HUES48 (cell line): ENCODE results near the gene PLXNA1.

ENCODE experiments used
- H3K27ac ChIP-seq: one replicate; pipeline ENCODE4 v1.7.0; 2013; ENCODE audit warnings: low read depth, low read length, inconsistent platforms
- H3K27me3 ChIP-seq: 2 replicates; pipeline ENCODE4 v1.6.1; 2013; ENCODE audit warnings: mild to moderate bottlenecking, low read length; ENCODE audit not compliant: control insufficient read depth, insufficient read depth
- H3K36me3 ChIP-seq: 2 replicates; pipeline ENCODE4 v1.6.1; 2013; ENCODE audit warnings: low read length; ENCODE audit not compliant: control insufficient read depth, insufficient read depth
- H3K4me1 ChIP-seq: 2 replicates; pipeline ENCODE4 v1.6.1; 2013; ENCODE audit warnings: mild to moderate bottlenecking, low read length; ENCODE audit not compliant: control insufficient read depth, insufficient read depth
- H3K4me3 ChIP-seq: 2 replicates; pipeline ENCODE4 v1.5.1; 2013; ENCODE audit warnings: mild to moderate bottlenecking, low read depth, low read length
- H3K9ac ChIP-seq: 2 replicates; pipeline ENCODE4 v1.6.1; 2013; ENCODE audit warnings: mild to moderate bottlenecking, low read depth, low read length, moderate library complexity
- H3K9me3 ChIP-seq: 2 replicates; pipeline ENCODE4 v1.6.1; 2013; ENCODE audit warnings: low read length; ENCODE audit not compliant: control insufficient read depth, insufficient read depth

Gene PLXNA1

DNA sequence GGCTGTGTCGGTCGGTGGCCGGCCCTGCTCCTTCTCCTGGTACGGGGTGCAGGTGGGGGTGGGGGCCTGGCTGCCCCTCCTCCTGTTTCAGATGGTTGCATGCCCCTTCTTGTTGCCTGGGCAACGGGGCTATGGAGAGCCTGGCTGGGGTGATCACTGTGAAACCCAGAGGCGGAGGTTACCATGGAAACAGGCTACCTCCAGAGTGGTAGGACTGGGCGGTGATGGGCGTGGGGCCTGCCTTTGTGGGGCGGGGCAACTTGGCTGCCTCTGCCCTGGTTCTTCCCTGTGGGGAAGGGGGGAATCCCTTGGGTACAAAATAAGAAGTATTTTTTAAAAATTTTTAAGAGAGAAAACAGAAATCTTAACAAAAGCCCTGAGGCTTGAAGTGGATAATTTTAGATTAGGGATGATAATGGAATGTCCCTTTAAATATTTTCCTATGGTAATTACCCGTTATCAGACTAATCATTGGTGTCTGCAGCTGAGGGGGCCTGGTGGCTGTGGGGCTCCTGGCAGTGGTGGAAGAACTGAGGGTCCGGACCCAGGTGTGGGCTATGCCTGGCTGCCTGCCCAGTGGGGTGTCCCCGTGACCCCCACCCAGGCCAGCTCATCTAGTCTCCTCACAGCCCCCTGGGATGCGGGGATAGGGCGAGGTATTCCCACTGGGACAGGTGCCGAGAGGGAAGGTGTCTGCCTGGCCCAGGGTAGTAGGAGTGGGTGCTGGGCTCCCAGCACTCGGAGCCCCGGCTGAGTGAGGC is 32.5 kb downstream of the PLXNA1 start:
- H3K9me3 ChIP-seq: no peaks in the 10 kb centered on the region
- no peak overlapping the region for H3K9ac ChIP-seq
- no peaks in the 10 kb centered on the region for H3K4me1 ChIP-seq
- no peaks in the 10 kb centered on the region for H3K27me3 ChIP-seq
- H3K4me3 ChIP-seq: no peak overlapping the region
- no peak overlapping the region for H3K27ac ChIP-seq
- H3K36me3 ChIP-seq: peaks cover 86% of the 10 kb centered on the region

DNA sequence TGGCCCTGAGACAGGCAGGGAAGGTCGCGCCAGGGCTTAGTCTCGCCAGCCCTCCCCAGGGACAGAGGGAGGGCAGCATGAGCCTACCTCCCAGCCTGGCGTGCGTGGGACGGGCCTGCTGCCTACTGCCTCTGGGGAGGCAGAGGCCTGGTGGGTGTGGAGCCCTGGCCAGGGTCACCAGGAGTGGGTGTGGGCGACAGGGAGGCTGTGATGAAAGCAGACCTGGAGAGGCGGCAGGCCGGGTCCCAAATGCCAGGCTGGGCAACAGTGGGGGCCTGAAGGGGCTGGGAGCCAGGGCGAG is 33.1 kb downstream of the PLXNA1 start:
- Histone ChIP-seq H3K4me3 (no peak overlapping the region), H3K27me3 (no peaks in the 10 kb centered on the region), H3K27ac (no peak overlapping the region), H3K9me3 (no peaks in the 10 kb centered on the region), H3K9ac (no peak overlapping the region), H3K4me1 (no peaks in the 10 kb centered on the region), H3K36me3 (peaks cover 92% of the 10 kb centered on the region)

DNA sequence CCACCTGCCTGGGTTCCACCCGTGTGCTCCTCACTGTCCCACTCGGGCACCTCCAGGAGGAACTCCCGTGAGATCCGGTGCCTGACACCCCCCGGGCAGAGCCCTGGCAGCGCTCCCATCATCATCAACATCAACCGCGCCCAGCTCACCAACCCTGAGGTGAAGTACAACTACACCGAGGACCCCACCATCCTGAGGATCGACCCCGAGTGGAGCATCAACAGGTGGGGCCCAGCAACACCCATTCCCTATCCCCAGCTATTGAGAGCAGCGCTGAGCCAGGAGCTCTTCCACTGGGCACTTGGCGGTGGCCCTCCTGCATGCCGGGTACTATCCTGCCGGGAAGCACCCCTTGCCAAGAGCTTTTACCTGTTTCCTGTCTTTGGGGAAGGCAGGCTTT is 33.5 kb downstream of the PLXNA1 start:
- H3K4me3 ChIP-seq: no peak overlapping the region
- H3K27ac ChIP-seq: no peak overlapping the region
- H3K4me1 ChIP-seq: no peaks in the 10 kb centered on the region
- no peak overlapping the region for H3K9ac ChIP-seq
- H3K27me3 ChIP-seq: no peaks in the 10 kb centered on the region
- H3K9me3 ChIP-seq: no peaks in the 10 kb centered on the region
- H3K36me3 ChIP-seq: peaks cover 95% of the 10 kb centered on the region

DNA sequence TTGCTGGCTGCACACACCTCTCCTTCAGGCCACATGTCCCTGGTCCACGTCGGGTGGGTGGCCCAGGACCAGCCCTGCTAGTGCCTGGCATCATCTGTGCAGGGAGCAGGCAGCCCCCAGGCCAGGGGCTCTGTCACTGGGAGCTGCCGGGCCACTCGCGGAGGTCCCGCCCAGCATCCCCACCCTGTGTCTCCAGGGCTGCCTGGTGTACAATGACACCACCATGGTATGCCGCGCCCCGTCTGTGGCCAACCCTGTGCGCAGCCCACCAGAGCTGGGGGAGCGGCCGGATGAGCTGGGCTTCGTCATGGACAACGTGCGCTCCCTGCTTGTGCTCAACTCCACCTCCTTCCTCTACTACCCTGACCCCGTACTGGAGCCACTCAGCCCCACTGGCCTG is 34.3 kb downstream of the PLXNA1 start:
- Histone ChIP-seq H3K4me3 (no peak overlapping the region), H3K9me3 (no peaks in the 10 kb centered on the region), H3K4me1 (no peaks in the 10 kb centered on the region), H3K27me3 (no peaks in the 10 kb centered on the region), H3K27ac (no peak overlapping the region), H3K9ac (no peak overlapping the region), H3K36me3 (peaks cover 95% of the 10 kb centered on the region)

DNA sequence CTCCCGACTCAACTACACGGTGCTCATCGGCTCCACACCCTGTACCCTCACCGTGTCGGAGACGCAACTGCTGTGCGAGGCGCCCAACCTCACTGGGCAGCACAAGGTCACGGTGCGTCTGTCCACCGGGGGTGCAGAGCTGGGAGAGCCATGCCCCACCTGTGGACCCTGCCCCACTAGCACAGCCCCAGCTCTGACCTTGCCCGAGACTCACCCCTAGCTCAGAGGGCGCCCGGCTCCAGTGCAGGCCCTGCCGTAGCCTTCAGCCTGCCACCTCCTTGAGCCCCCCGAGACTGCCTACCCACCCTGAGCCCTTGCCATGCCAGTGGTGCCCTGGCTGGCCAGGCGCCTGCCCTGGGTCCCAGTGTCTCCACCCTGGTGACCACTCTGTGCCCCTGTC is 34.9 kb downstream of the PLXNA1 start:
- H3K9ac ChIP-seq: no peak overlapping the region
- no peak overlapping the region for H3K27ac ChIP-seq
- no peaks in the 10 kb centered on the region for H3K4me1 ChIP-seq
- no peak overlapping the region for H3K4me3 ChIP-seq
- H3K36me3 ChIP-seq: peaks cover 95% of the 10 kb centered on the region
- H3K27me3 ChIP-seq: no peaks in the 10 kb centered on the region
- no peaks in the 10 kb centered on the region for H3K9me3 ChIP-seq

DNA sequence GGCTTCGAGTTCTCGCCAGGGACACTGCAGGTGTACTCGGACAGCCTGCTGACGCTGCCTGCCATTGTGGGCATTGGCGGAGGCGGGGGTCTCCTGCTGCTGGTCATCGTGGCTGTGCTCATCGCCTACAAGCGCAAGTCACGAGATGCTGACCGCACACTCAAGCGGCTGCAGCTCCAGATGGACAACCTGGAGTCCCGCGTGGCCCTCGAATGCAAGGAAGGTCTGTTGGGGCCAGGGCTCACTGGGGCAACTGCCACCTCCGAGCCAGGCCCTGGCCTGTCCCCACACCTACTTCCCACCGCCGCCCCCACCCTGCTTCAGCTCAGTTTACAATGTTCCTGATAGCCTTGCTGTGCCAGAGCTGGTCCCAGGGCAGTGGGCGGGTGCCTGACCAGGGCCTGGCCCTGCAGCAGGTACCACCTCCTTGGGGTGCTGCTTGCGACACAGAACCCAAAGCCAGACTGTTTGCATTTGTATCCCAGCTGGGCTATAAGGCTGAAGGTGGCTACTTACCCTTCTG is 35.5 kb downstream of the PLXNA1 start:
- Histone ChIP-seq H3K9me3 (no peaks in the 10 kb centered on the region), H3K27me3 (no peaks in the 10 kb centered on the region), H3K36me3 (peaks cover 95% of the 10 kb centered on the region), H3K27ac (no peak overlapping the region), H3K4me3 (no peak overlapping the region), H3K4me1 (no peaks in the 10 kb centered on the region), H3K9ac (no peak overlapping the region)

DNA sequence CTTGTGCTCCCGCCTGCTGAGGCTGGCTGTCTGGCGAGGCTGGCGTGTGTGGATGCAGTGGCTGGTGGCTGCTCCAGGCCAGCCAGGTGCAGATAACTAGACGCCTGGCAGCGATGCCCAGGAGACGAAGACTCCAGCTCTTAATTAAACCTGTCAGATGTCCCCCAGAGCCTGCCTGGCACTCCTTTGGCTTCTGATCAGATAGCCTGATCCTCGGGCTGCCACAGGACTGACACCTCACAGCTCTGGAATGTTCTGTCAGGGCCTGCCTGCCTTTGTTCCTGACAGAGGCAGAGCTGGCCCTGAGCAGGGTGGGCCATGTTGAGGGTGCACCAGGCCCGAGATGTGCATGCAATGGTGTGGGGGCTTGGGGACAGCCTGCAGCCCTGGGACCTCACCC is 36.5 kb downstream of the PLXNA1 start:
- no peak overlapping the region for H3K27ac ChIP-seq

DNA sequence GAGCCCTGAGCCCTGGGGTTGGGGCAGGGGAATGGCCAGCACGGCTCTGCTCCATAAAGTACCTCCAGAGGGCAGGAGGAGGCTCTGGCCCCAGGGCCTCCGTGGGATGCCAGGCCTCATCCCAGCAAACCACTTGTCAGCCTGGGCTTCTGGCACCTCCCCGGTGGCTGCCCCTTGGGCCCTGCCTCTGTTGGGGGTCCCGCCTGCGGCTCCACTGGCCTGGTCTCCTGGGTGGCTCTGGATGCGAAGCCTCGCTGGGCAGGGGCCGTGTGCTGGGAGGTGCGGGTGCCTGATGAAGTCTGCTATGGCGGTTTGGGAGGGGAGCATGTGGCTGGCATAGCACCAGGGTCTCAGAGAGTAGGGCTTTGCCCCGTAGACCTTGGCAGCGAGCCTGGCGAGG is 37.6 kb downstream of the PLXNA1 start:
- Histone ChIP-seq H3K27ac (no peak overlapping the region), H3K9me3 (no peaks in the 10 kb centered on the region), H3K4me3 (no peak overlapping the region), H3K9ac (no peak overlapping the region), H3K36me3 (peaks cover 92% of the 10 kb centered on the region), H3K4me1 (no peaks in the 10 kb centered on the region), H3K27me3 (no peaks in the 10 kb centered on the region)

More for the DNA sequence above, 36.5 kb downstream of the PLXNA1 start:
- no peaks in the 10 kb centered on the region for H3K4me1 ChIP-seq
- no peak overlapping the region for H3K4me3 ChIP-seq
- H3K9me3 ChIP-seq: no peaks in the 10 kb centered on the region
- no peaks in the 10 kb centered on the region for H3K27me3 ChIP-seq
- H3K9ac ChIP-seq: no peak overlapping the region
- peaks cover 92% of the 10 kb centered on the region for H3K36me3 ChIP-seq

DNA sequence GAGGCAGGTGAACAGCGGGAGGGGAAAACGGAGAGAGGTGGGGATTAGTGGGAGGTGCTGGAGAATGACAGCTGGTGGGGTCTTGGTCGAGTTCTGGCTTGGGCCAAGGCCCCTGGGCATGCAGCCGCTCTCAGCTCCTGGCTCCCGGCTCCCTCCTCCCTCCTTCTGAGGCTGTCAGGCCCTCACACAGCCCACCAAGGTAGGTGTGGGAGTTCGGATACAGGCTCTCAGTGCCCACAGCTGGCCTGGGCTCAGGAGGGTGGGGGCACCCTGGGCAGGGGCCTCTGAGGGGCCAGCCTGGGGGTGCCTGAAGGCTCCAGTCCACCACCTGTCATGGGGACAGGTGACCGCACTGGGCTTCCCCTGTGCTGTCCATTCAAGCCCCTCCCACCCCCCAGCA is 39.9 kb downstream of the PLXNA1 start:
- no peaks in the 10 kb centered on the region for H3K4me1 ChIP-seq
- H3K27ac ChIP-seq: no peak overlapping the region
- H3K36me3 ChIP-seq: peaks cover 94% of the 10 kb centered on the region
- H3K9me3 ChIP-seq: no peaks in the 10 kb centered on the region
- no peak overlapping the region for H3K4me3 ChIP-seq
- no peaks in the 10 kb centered on the region for H3K27me3 ChIP-seq
- H3K9ac ChIP-seq: no peak overlapping the region

DNA sequence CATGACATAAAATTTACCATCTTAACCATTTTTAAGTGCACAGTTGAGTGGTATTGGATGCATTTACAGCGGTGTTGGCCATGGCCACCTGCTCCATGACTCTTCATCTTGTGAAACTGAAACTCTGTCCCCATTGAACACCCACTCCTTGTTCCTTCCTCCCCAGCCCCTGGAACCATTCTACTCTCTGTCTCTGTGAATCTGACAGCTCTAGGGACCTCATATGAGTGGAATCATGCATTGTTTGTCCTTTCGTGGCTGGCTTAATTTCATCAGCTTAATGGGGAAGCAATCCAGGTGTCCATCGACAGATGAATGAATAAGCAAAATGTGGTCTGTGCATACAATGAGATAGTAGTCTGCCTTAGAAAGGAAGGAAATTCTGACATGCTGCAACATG is 42.5 kb downstream of the PLXNA1 start:
- Histone ChIP-seq H3K4me1 (no peaks in the 10 kb centered on the region), H3K36me3 (peaks cover 89% of the 10 kb centered on the region), H3K27me3 (no peaks in the 10 kb centered on the region), H3K4me3 (no peak overlapping the region), H3K9ac (no peak overlapping the region), H3K27ac (no peak overlapping the region), H3K9me3 (no peaks in the 10 kb centered on the region)

DNA sequence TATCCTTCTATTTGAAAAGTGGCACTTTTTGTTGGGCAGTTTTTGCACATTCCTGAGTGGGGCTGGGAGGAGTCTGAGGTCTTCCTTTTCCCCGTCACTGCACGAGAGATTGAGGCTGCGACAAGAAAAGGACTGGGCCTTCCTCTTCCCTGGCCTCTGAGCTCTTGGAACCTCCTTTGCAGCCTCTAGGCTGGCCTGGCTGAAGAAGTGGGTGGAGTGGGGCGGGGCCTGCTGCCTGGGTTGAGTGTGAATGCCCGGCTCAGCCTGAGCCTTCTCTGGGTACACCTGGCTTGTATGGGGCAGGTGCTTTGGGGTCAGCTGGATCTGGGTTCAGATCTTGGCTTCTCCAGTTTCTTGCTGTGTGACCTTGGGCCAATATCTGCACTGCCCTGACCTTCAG is 43.1 kb downstream of the PLXNA1 start:
- Histone ChIP-seq H3K36me3 (peaks cover 89% of the 10 kb centered on the region), H3K9ac (no peak overlapping the region), H3K4me1 (no peaks in the 10 kb centered on the region), H3K27me3 (no peaks in the 10 kb centered on the region), H3K4me3 (no peak overlapping the region), H3K9me3 (no peaks in the 10 kb centered on the region), H3K27ac (no peak overlapping the region)
